Activated CD4-positive, alpha-beta T cell treated with anti-CD3 and anti-CD28 coated beads for 48 hours (primary cell): Measurements from ENCODE around the gene TPSG1.
"Not testable (repeated sequence)": the region's sequence is repeated elsewhere in the genome, so short reads cannot be mapped to it uniquely, and the experiment has no call there.

Source experiments
- DNase-seq: peaks from one replicate; pipeline ENCODE4 v3.0.0-alpha.2; 2020

The TPSG1 gene

DNA sequence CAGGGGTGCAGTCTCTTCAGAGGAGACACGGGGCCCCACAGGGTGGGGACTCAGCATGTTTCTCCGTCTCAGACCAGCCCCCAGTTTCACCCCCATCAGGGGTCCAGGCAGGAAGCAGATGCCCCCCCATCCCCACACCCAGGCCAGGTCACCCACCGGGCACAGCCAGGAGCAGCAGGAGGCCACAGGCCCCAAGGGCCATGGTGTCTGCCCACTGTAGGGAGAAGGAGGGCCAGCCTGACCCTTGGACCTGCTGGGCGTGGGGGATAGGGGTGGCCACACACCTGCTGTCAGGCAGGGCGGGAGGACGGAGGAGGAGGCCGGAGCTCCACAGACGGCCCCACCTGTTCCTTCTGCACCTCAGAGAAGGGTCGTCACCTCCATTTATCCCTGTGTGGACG, at the start of gene TPSG1:
TPSG1 (minus strand) TSS at position 218 of the 401 bp plus-strand sequence; CDS start at position 202, 16 bp downstream.
- no peak for DNase-seq

- no peak for DNase-seq
Observed at GRCh38 chr16:1274767-1275166, 49.7 kb upstream of the TPSG1 start.

GRCh38 chr16:1273816-1274215, 48.7 kb upstream of the TPSG1 start:
- no peak for DNase-seq

- DNase-seq, result no peak
Observed at GRCh38 chr16:1272453-1273198, 47.6 kb upstream of the TPSG1 start.

GRCh38 chr16:1271724-1272413, 46.8 kb upstream of the TPSG1 start:
- DNase-seq, result not testable (repeated sequence)

GRCh38 chr16:1271380-1271723, 46.3 kb upstream of the TPSG1 start:
- no peak for DNase-seq

DNA sequence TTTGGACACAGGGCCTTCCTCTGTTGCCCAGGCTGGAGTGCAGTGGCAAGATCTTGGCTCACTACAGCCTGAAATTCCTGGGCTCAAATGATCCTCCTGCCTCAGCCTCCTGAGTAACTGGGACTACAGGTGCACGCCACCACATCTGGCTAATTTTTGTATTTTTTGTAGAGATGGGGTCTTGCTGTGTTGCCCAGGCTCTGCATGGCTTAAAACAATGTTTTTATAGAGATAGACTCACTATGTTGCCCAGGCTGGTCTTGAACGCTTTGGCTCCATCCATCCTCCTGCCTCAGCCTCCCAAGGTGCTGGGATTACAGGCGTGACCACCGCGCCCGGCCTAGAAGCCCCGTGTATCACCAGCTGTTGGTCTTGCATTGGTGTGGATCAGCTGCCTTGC, 44.4 kb upstream of the TPSG1 start:
- not testable (repeated sequence) for DNase-seq

DNA sequence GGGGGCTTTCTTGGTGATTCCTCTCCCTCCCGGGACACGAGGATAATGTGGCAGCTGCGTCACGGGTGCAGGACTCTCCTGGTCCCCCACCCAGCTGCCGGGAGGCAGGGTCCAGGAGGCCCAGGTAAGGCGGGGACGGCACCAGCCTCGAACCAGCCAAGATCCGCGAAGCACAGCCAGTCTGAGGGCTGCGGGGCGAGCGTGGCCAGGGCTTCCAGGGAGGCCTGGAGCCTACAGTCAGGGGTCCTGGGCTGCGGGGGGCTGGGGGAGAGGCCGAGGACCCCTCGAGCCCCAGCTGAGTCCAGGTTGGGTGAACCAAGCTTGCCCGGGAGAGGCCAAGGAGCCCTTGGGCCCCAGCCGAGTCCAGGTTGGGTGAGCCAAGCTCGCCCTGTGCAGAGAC, 40.8 kb upstream of the TPSG1 start:
- DNase-seq, result no peak

DNA sequence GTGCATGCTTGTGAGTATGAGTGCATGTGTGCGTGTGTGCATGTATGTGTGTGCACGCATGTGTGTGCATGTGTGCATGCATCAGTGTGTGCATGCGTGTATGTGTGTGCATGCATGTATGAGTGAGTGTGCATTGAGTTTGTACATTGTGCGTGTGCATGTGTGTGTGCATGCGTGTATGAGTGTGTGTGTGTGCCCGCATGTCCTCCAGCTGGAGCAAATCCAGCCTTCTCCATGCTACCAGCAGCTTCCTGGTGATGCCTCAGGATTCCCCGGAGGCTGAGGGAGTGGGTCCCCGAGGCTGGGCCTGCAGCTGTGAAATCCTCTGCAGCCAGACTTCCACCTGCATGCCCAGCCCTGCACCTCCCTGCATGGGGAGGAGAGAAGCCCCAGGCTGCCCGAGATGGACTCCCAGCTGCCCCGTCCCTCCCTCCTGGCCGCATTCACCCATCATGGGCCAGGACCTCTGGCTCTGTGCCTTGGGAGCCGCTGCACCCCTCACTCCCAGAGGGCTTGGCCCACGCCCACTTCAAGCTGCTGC, 40.1 kb upstream of the TPSG1 start:
- no peak for DNase-seq

DNA sequence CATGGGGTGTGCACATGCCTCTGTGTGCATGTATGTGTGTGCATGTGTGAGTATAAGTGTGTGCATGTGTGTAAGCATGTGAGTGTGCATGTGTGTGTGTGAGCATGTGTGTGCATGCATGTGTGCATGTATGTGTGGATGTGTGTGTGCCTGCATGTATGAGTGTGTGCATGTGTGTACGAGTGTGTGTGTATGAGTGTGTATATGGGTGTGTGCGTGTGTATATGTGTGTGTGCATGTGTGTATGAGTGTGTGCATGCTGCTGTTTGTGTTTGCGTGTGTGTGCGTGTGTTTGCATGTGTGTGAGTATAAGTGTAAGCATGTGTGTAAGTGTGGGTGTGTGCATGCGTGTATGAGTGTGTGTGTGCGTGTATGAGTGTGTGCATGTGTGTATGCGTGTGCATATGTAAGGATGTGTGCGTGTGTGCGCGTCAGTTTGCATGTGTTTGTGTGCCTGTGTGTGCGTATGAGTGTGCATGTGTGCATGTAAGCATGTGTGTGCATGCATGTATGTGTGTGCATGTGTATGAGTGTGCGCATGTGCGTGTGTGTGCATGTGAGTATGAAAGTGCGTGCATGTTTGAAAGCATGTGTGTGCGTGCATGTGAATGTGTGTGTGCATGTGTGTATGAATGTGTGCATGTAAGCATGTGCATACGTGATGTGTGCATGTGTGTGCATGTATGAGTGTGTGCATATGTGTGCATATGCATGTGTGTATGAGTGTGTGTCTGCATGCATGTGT, 39.4 kb upstream of the TPSG1 start:
- DNase-seq, result no peak

DNA sequence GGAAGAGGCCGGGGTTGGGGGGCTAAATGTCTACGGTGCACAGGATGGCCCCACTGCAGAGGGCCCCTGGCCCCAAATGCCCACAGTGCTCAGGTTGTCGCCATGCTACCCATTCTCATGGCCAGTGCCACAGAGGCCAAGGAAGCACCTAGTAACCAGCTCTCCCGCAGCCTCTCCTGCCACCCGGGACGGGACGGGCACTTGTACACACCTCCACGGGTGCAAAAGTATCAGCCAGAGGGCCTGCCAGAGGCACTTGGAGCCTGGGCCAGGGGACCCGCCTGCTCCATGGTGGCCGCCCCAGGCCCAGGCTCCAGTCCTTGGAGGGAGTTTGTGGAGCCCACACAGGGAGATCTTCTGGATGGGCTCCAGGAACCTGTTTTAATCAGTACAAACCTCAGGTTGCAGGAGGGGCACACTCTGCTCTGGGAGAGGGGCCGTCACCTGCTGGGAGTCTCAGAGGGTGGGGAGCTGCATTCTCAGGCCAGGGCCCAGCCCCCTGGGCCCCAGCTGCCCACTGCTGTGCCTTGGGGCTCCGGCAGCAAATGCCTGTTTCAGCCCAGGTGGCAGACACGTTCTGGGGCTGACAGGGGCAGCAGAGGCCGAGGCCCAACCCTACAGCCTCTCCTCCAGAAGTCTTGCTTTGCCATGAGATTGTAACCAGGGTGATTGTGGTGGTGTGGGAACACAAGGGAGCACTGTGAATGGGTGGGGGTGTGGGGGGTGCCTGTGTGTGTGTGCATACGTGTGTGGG, 38.7 kb upstream of the TPSG1 start:
- no peak for DNase-seq

DNA sequence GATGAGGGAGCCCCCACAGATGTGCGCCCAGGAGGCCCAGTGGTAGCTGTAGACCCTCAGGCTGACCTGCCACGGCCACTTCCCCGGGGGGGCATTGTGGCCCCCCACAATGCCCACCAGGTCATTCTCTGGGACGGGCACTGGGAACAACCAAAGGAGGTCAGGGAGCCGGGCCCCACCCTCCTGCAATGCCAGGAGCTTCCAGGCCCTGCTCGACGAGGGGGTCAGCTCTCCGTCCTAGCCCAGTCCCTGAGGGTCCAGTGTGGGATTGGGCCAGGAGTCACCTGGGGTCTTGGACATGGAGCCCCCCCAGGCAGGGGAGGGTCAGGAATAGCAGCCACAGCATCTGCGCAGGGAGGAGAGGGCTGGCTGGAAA, 37.8 kb upstream of the TPSG1 start:
- no peak for DNase-seq

DNA sequence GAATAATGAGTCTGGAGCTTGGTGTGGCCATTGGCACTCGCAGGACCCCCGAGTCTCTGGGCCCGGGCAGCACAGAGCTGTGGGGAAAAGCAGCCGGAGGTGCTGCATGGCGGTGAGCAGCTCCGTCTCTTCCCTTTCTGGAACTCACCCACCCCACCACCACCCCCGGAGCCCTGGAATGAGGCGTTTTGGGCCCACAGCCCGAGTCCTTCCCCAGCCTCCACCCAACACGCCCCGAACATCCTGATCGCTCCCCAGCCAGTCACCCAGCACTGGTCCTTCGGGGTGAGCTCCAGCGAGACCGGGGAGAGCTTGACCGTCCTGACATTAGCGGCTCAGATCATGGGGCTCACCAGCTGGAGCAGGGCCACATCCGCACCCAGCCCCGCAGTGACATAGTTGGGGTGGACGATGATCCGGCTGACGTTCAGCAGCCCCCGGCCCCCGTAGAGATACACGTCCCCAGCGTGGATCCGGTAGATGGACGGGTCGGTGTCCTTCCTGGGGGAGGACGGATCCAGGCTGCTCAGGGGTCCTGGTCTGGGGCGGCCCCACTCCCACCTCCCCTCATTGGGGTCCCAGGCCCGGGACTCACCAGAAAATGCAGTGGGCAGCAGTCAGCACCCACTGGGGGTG, 37.3 kb upstream of the TPSG1 start:
- DNase-seq, result no peak

DNA sequence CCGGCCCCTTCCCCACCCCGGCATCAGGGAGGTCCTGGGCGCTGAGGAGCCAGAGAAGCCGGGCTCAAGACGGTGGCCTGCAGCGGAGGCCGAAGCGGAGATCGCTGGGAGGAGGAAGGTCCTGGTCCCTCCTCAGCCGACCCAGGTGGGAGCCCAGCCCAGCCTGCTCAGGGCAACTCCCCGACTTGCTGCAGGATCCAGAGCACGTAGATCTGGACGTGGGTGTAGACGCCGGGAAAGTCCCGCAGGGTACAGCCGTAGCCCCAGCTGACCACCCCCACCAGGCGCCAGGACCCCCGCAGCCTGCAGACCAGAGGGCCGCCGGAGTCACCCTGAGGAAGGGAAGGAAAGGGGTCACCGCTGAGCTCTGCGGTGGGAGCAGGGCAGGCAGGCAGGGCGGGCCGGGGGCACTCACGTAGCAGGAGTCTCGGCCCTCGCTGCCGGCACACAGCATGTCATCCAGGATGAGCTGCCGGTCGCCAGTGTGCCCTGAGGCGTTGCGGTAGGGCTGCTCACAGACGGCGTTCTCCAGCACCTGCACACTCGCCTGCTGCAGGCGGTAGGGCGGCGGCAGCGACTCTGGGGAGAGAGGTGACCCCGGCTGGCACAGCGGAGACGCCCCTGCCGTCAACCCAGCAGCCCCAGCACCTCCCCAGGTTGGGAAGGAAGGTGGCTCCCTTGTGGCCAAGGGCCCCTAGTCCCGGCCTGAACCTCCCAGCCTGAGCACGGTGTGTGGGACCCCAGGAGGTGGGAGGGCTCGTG, 36.2 kb upstream of the TPSG1 start:
- DNase-seq, result no peak

GRCh38 chr16:1260101-1260680, 35.1 kb upstream of the TPSG1 start:
- DNase-seq, result no peak

- DNase-seq, result no peak
Observed at GRCh38 chr16:1259760-1260068, 34.6 kb upstream of the TPSG1 start.

DNA sequence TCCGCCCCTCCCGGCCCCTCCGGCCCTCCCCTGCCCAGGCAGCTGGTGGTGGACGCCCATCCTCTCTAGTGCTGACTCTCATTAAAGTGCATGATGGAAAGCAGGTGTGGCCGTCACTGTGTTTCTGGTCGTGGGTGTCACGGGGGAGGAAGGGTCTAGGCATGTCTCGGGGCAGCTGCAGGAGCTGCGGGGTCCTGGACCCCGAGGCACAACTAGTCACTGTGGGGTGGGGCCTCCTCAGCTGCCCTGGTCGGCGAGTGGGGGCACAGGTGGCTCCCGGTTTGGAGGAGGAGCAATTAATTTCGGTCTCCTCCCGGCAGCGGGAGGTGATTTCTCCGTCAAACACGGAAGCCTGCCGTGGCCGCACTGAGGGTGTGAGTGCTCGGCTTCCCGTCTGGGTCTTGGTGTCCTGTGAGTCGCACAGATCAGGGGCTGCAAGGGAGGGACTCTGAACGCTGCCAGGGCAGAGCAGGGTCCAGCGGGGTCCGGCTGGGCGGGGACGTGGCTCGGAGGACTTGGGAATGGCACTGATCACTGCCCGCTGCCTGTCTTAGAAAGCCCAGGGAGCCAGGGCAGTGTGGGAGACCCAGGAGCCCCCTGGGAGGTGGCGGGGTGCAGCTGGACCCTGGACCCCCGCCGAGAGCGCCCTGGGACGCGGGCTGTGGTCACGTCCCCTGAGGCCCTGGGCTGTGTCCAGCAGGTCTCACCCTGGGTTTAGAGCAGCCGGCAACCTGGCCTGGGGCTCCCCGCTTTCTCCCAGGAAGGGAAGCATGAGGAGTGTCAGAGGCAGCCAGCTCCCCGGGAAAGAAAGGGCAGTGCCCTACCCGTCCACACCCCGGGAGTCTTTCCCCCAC, 34.1 kb upstream of the TPSG1 start:
- no peak for DNase-seq

DNA sequence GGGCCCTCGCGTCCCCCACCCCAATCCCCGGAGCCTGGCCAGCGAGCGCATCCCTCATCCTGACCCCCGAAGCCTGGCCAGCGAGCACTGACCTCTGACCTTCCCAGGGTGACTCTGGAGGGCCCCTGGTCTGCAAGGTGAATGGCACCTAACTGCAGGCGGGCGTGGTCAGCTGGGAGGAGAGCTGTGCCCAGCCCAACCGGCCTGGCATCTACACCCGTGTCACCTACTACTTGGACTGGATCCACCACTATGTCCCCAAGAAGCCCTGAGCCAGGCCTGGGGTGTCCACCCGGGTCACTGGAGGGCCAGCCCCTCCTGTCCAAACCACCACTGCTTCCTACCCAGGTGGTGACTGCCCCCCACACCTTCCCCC, 33.1 kb upstream of the TPSG1 start:
- DNase-seq, result no peak

- no peak for DNase-seq
Observed at GRCh38 chr16:1257561-1258224, 32.6 kb upstream of the TPSG1 start.

GRCh38 chr16:1256874-1257322, 31.8 kb upstream of the TPSG1 start:
- no peak for DNase-seq
